RWPE2 (cell line): Measurements from ENCODE around the gene SYN1.

ENCODE experiments used
- ATAC-seq: fragments of 200-7000 bp; cut with Tn5 transposase; 3 replicates; pipeline ENCODE4 v1.9.1; 2021; ENCODE audit warnings: low read depth
- DNase-seq: peaks from one replicate; pipeline ENCODE4 v3.0.0-alpha.2; 2020; ENCODE audit warnings: low spot score
- H3K27ac ChIP-seq: fragments of 450-650 bp; 2 replicates; pipeline ENCODE4 v1.5.1; 2017; ENCODE audit warnings: mild to moderate bottlenecking; ENCODE audit not compliant: poor library complexity, severe bottlenecking
- H3K27me3 ChIP-seq: fragments of 250-450 bp; sonication (Bioruptor Pico); 2 replicates; pipeline ENCODE4 v1.5.1; 2021; ENCODE audit warnings: mild to moderate bottlenecking, moderate library complexity; ENCODE audit not compliant: insufficient read depth, poor library complexity, severe bottlenecking
- H3K36me3 ChIP-seq: fragments of 250-450 bp; sonication (Bioruptor Pico); 2 replicates; pipeline ENCODE4 v1.5.1; 2020; ENCODE audit warnings: low read depth, mild to moderate bottlenecking, moderate library complexity
- H3K4me1 ChIP-seq: fragments of 250-450 bp; sonication (Bioruptor Pico); 2 replicates; pipeline ENCODE4 v1.5.1; 2021; ENCODE audit warnings: mild to moderate bottlenecking, moderate library complexity; ENCODE audit not compliant: insufficient read depth, poor library complexity, severe bottlenecking
- H3K4me3 ChIP-seq: fragments of 250-450 bp; sonication (Bioruptor Pico); 2 replicates; pipeline ENCODE4 v1.5.1; 2021; ENCODE audit warnings: mild to moderate bottlenecking, moderate library complexity; ENCODE audit not compliant: severe bottlenecking
- H3K9me3 ChIP-seq: fragments of 250-450 bp; sonication (Bioruptor Pico); 2 replicates; pipeline ENCODE4 v1.5.1; 2021; ENCODE audit warnings: mild to moderate bottlenecking, moderate library complexity; ENCODE audit not compliant: severe bottlenecking
- TF ChIP-seq, protein P1 (sequence below): fragments of 450-650 bp; IDR thresholded peaks from one replicate; pipeline ENCODE4 v1.5.1; 2017; ENCODE audit warnings: mild to moderate bottlenecking, moderate library complexity; ENCODE audit not compliant: poor library complexity, severe bottlenecking

SYN1 gene

GRCh38 chrX:47650164-47651042 is 30.7 kb upstream of the SYN1 start, which contains the start of gene ELK1:
ELK1 (minus strand) TSS chrX:47650563; CDS start chrX:47641441, 9,122 bp downstream.
- H3K27me3 ChIP-seq, result no peaks in the 10 kb centered on the region
- no peaks in the 10 kb centered on the region for H3K9me3 ChIP-seq
- peaks cover 4% of the 10 kb centered on the region for H3K4me1 ChIP-seq
- H3K4me3 ChIP-seq, result peak within 1 kb of the TSS; percentile 61
- H3K36me3 ChIP-seq, result peaks cover 25% of the 10 kb centered on the region
- peak; percentile 94 for DNase-seq
- TF ChIP-seq, protein P1, sequence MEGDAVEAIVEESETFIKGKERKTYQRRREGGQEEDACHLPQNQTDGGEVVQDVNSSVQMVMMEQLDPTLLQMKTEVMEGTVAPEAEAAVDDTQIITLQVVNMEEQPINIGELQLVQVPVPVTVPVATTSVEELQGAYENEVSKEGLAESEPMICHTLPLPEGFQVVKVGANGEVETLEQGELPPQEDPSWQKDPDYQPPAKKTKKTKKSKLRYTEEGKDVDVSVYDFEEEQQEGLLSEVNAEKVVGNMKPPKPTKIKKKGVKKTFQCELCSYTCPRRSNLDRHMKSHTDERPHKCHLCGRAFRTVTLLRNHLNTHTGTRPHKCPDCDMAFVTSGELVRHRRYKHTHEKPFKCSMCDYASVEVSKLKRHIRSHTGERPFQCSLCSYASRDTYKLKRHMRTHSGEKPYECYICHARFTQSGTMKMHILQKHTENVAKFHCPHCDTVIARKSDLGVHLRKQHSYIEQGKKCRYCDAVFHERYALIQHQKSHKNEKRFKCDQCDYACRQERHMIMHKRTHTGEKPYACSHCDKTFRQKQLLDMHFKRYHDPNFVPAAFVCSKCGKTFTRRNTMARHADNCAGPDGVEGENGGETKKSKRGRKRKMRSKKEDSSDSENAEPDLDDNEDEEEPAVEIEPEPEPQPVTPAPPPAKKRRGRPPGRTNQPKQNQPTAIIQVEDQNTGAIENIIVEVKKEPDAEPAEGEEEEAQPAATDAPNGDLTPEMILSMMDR, result no peak
- H3K27ac ChIP-seq, result peak within 1 kb of the TSS; percentile 35
- peak; percentile 98 for ATAC-seq

DNA sequence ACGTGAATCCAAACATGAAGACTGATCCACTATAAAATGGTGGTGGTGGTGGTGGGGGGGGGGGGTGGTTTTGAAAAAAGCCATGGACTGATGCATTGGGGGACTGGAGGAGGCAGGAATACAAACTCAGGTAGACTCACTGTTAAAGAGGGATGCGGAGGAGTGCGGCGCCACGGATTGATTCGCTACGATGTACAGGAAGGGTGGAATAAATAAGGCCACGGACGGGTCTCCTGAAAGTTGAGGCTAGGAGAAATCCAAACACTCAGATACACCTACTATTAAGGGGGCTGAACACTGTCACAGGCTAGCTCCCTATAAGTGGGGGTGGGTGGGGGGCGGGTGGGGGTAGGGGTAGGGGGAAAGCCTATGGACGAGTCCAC is 30.1 kb upstream of the SYN1 start:
- no peak for ATAC-seq
- H3K4me1 ChIP-seq, result peaks cover 4% of the 10 kb centered on the region
- H3K4me3 ChIP-seq, result peak overlapping the region; percentile 61
- peaks cover 23% of the 10 kb centered on the region for H3K36me3 ChIP-seq
- no peak for DNase-seq
- TF ChIP-seq, protein P1, result no peak
- H3K27me3 ChIP-seq, result no peaks in the 10 kb centered on the region
- no peaks in the 10 kb centered on the region for H3K9me3 ChIP-seq
- H3K27ac ChIP-seq, result peak overlapping the region; percentile 35

DNA sequence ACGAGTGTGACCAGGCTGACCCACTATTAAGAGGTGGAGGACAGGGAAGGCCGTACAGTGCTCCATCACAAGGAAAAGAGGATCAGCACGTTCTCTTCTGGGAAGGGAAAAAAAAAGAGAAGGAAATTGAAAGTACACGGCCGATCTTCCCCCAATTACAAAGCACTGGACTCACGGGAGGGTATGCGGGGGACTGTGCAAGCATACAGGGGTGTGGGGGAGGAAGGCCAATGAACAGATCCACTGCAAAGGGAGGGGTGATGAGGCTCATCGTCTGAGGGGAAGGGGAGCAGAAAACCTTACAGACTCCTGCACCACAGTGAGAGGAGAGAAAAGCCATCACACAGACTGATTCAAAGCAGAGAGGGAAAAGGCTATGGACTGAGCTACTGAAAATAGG is 29.6 kb upstream of the SYN1 start:
- DNase-seq (no peak), ATAC-seq (no peak)
- TF ChIP-seq, protein P1, result no peak
- Histone ChIP-seq H3K9me3 (no peaks in the 10 kb centered on the region), H3K4me3 (peak overlapping the region; percentile 61), H3K27me3 (no peaks in the 10 kb centered on the region), H3K36me3 (peaks cover 23% of the 10 kb centered on the region), H3K27ac (no peak overlapping the region), H3K4me1 (peaks cover 4% of the 10 kb centered on the region)

- ATAC-seq (no peak), DNase-seq (no peak)
- H3K4me1 ChIP-seq, result peaks cover 4% of the 10 kb centered on the region
- H3K27me3 ChIP-seq, result no peaks in the 10 kb centered on the region
- no peaks in the 10 kb centered on the region for H3K9me3 ChIP-seq
- TF ChIP-seq, protein P1, result no peak
- H3K36me3 ChIP-seq, result peaks cover 23% of the 10 kb centered on the region
- H3K4me3 ChIP-seq, result no peak overlapping the region
- H3K27ac ChIP-seq, result no peak overlapping the region
These were observed 28.7 kb upstream of the SYN1 start for GRCh38 chrX:47648376-47648775.

GRCh38 chrX:47646636-47647035 is 27.0 kb upstream of the SYN1 start:
- Histone ChIP-seq H3K4me1 (peaks cover 4% of the 10 kb centered on the region), H3K36me3 (peaks cover 13% of the 10 kb centered on the region), H3K4me3 (no peak overlapping the region), H3K9me3 (no peaks in the 10 kb centered on the region), H3K27ac (no peak overlapping the region), H3K27me3 (no peaks in the 10 kb centered on the region)
- DNase-seq (no peak), ATAC-seq (no peak)
- TF ChIP-seq, protein P1, result no peak
